Parathyroid adenoma (tissue), 2 donors: Measurements from ENCODE around the gene GHRH.

ENCODE experiments used
- H2AFZ ChIP-seq: fragments of 300-600 bp; sonication (generic); one replicate; pipeline ENCODE4 v1.7.0; 2017; ENCODE audit warnings: antibody characterized with exemption, mild to moderate bottlenecking
- H3K27ac ChIP-seq: fragments of 300-600 bp; sonication (generic); one replicate; pipeline ENCODE4 v1.7.0; 2017
- H3K27me3 ChIP-seq: fragments of 300-600 bp; sonication (generic); one replicate; pipeline ENCODE4 v1.7.0; 2017; ENCODE audit warnings: low read length; ENCODE audit not compliant: control insufficient read depth, insufficient read depth
- H3K36me3 ChIP-seq: fragments of 300-600 bp; sonication (generic); one replicate; pipeline ENCODE4 v1.7.0; 2017; ENCODE audit warnings: low read length; ENCODE audit not compliant: control insufficient read depth, insufficient read depth
- H3K4me1 ChIP-seq: fragments of 300-600 bp; sonication (generic); one replicate; pipeline ENCODE4 v1.7.0; 2017; ENCODE audit warnings: control low read depth
- H3K4me2 ChIP-seq: fragments of 300-600 bp; sonication (generic); one replicate; pipeline ENCODE4 v1.7.0; 2017; ENCODE audit warnings: low read length
- H3K4me3 ChIP-seq: fragments of 300-600 bp; sonication (generic); one replicate; pipeline ENCODE4 v1.7.0; 2017; ENCODE audit warnings: low read depth, low read length
- H3K79me2 ChIP-seq: fragments of 300-600 bp; sonication (generic); one replicate; pipeline ENCODE4 v1.7.0; 2017; ENCODE audit warnings: control low read depth
- H3K9ac ChIP-seq: fragments of 300-600 bp; sonication (generic); one replicate; pipeline ENCODE4 v1.7.0; 2017; ENCODE audit warnings: mild to moderate bottlenecking
- H3K9me3 ChIP-seq: fragments of 300-600 bp; sonication (generic); one replicate; pipeline ENCODE4 v1.7.0; 2017; ENCODE audit warnings: low read length; ENCODE audit not compliant: control insufficient read depth
- CTCF ChIP-seq: fragments of 300-600 bp; sonication (generic); IDR thresholded peaks from one replicate; pipeline ENCODE4 v1.7.0; 2017; ENCODE audit warnings: antibody characterized with exemption, mild to moderate bottlenecking
- donor health status: primary hyperparathyroidism.

Gene GHRH

GRCh38 chr20:37267667-37268313, 6.2 kb upstream of the GHRH start:
- H3K4me2 ChIP-seq, result no peak overlapping the region
- no peaks in the 10 kb centered on the region for H3K9me3 ChIP-seq
- H2AFZ ChIP-seq, result no peak overlapping the region
- H3K79me2 ChIP-seq, result no peaks in the 10 kb centered on the region
- H3K4me3 ChIP-seq, result no peak overlapping the region
- TF ChIP-seq CTCF, result no peak
- no peaks in the 10 kb centered on the region for H3K4me1 ChIP-seq
- H3K36me3 ChIP-seq, result no peaks in the 10 kb centered on the region
- H3K27ac ChIP-seq, result no peak overlapping the region
- H3K27me3 ChIP-seq, result no peaks in the 10 kb centered on the region
- no peak overlapping the region for H3K9ac ChIP-seq

- Histone ChIP-seq H3K27me3 (no peaks in the 10 kb centered on the region), H3K4me1 (no peaks in the 10 kb centered on the region), H3K4me2 (no peak overlapping the region), H3K4me3 (no peak overlapping the region), H3K36me3 (no peaks in the 10 kb centered on the region), H2AFZ (no peak overlapping the region), H3K9me3 (no peaks in the 10 kb centered on the region), H3K79me2 (no peaks in the 10 kb centered on the region), H3K9ac (no peak overlapping the region), H3K27ac (no peak overlapping the region)
- no peak for TF ChIP-seq CTCF
Measured at GRCh38 chr20:37266940-37267666, 5.5 kb upstream of the GHRH start.

- no peak for TF ChIP-seq CTCF
Measured at GRCh38 chr20:37265152-37265551, 3.5 kb upstream of the GHRH start.

GRCh38 chr20:37263686-37264085, 2.1 kb upstream of the GHRH start:
- Histone ChIP-seq H3K27me3 (no peaks in the 10 kb centered on the region), H3K9ac (no peak overlapping the region), H3K9me3 (no peaks in the 10 kb centered on the region), H3K4me2 (no peak overlapping the region), H3K4me1 (no peaks in the 10 kb centered on the region), H3K27ac (no peak overlapping the region), H3K4me3 (no peak overlapping the region), H2AFZ (no peak overlapping the region), H3K36me3 (no peaks in the 10 kb centered on the region), H3K79me2 (no peaks in the 10 kb centered on the region)
- no peak for TF ChIP-seq CTCF

More at GRCh38 chr20:37265152-37265551, 3.5 kb upstream of the GHRH start:
- H3K27me3 ChIP-seq, result no peaks in the 10 kb centered on the region
- H3K4me3 ChIP-seq, result no peak overlapping the region
- no peaks in the 10 kb centered on the region for H3K4me1 ChIP-seq
- H3K36me3 ChIP-seq, result no peaks in the 10 kb centered on the region
- no peak overlapping the region for H2AFZ ChIP-seq
- H3K9ac ChIP-seq, result no peak overlapping the region
- H3K4me2 ChIP-seq, result no peak overlapping the region
- no peak overlapping the region for H3K27ac ChIP-seq
- H3K9me3 ChIP-seq, result no peaks in the 10 kb centered on the region
- no peaks in the 10 kb centered on the region for H3K79me2 ChIP-seq
